ENCODE measurements around the gene CCNI.

DNA sequence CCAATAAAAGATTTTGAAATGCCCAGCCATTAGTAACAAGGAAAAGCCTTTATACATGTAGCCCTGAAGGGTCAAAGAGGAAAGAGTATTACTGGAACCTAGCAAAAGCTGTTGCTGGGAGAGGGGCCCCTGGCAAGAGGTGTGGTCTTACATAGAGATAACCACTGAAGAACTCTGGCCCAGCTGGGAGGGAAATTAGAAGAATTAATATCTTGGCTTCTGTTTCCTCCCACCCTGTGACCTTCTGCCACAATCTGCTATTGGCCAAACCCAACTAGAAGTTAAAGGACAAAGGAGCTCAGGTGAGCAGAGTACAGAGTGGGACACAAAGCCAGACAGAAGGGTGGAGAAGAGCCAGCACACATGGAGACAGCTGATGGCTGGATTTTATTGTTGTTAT, 41.9 kb upstream of the CCNI start:
- no peak for TF ChIP-seq RAD21 (CRISPR knock-in tag; IDR thresholded peaks at IDR 0.05)
- no peak for TF ChIP-seq ZNF546 (CRISPR knock-in tag; conservative IDR thresholded peaks at IDR 0.05)
- TF ChIP-seq MXD4 (CRISPR knock-in tag; IDR thresholded peaks at IDR 0.05): no peak
- TF ChIP-seq RFX5 (IDR thresholded peaks at IDR 0.05; ENCODE audit: low read depth, low read length): no peak
- TF ChIP-seq ATF7 (IDR thresholded peaks at IDR 0.05): no peak
- TF ChIP-seq ATF7 (CRISPR knock-in tag; IDR thresholded peaks at IDR 0.05): no peak
- TF ChIP-seq ZNF589 (CRISPR knock-in tag; conservative IDR thresholded peaks at IDR 0.05): no peak
- TF ChIP-seq, protein P1, sequence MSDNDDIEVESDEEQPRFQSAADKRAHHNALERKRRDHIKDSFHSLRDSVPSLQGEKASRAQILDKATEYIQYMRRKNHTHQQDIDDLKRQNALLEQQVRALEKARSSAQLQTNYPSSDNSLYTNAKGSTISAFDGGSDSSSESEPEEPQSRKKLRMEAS (IDR thresholded peaks at IDR 0.05): no peak
- TF ChIP-seq ETV6 (CRISPR knock-in tag; conservative IDR thresholded peaks at IDR 0.05): no peak
- TF ChIP-seq, protein P2, sequence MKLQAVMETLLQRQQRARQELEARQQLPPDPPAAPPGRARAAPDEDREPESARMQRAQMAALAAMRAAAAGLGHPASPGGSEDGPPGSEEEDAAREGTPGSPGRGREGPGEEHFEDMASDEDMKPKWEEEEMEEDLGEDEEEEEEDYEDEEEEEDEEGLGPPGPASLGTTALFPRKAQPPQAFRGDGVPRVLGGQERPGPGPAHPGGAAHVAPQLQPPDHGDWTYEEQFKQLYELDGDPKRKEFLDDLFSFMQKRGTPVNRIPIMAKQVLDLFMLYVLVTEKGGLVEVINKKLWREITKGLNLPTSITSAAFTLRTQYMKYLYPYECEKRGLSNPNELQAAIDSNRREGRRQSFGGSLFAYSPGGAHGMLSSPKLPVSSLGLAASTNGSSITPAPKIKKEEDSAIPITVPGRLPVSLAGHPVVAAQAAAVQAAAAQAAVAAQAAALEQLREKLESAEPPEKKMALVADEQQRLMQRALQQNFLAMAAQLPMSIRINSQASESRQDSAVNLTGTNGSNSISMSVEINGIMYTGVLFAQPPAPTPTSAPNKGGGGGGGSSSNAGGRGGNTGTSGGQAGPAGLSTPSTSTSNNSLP (IDR thresholded peaks at IDR 0.05; ENCODE audit: low read depth, low read length): no peak
- TF ChIP-seq NFRKB (IDR thresholded peaks at IDR 0.05): no peak
- no peak for TF ChIP-seq ZNF30 (CRISPR knock-in tag; IDR thresholded peaks at IDR 0.05)
